Left renal pelvis (tissue), 4 donors: ENCODE results near the gene PLEKHG2. TPM values are rescaled to one million over a fixed set of nuclear protein-coding genes. Genes with fewer than 3 reads are reported as not detected.

Experiments
- DNase-seq, 4 donors: peaks; one replicate each; pipeline ENCODE4 v3.0.0-alpha.2; 2013; ENCODE audit warnings: low read depth in 4 of 4, low spot score in 3 of 4
- polyA plus RNA-seq, 4 donors: library from polyadenylated mRNA; unstranded; fragments of 120-200 nt; gene quantifications; one replicate each; pipeline ENCODE4 v1.2.1, GENCODE V29; 2013; ENCODE audit not compliant: insufficient read length in 4 of 4

PLEKHG2 gene
- polyA plus RNA-seq, 4 donors = 67.3 to 130 (median 90.1) TPM

DNA sequence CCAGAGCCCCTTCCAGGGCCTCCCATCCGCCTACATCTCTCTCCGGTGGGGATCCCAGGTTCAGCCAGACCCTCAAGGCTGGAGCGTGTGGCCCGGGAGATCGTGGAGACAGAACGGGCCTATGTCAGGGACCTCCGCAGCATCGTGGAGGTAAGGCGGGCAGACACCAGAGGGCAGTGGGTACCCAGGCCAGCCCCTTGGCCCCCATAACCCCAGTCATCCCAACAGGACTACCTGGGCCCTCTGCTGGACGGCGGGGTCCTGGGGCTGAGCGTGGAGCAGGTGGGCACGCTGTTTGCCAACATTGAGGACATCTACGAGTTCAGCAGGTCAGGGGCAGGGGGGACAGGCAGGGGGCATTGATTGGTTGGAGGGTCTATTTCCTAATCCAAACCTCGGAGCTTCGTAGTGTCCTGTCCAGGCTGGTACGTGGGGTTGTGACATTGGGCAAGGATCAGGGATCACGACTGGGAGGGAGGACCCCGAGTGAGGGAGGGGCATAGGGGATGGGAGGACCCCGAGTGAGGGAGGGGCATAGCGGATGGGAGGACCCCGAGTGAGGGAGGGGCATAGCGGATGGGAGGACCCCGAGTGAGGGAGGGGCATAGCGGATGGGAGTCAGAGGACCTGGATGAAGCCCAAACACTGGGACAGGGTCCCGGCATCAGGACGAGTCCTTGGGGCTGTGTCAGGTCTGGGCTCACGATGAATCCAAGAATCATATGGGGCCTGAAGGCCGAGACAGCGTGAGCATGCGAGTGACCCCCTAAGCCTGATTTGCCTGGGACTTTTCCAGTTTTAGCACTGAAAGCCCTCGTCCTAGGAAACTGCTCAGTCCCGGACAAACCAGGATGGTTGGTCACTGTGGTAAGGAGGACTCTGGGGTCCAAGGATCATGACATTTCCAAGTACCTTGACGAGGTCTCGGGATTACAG lies 2.9 kb downstream of the PLEKHG2 start:
- DNase-seq = no peak

DNA sequence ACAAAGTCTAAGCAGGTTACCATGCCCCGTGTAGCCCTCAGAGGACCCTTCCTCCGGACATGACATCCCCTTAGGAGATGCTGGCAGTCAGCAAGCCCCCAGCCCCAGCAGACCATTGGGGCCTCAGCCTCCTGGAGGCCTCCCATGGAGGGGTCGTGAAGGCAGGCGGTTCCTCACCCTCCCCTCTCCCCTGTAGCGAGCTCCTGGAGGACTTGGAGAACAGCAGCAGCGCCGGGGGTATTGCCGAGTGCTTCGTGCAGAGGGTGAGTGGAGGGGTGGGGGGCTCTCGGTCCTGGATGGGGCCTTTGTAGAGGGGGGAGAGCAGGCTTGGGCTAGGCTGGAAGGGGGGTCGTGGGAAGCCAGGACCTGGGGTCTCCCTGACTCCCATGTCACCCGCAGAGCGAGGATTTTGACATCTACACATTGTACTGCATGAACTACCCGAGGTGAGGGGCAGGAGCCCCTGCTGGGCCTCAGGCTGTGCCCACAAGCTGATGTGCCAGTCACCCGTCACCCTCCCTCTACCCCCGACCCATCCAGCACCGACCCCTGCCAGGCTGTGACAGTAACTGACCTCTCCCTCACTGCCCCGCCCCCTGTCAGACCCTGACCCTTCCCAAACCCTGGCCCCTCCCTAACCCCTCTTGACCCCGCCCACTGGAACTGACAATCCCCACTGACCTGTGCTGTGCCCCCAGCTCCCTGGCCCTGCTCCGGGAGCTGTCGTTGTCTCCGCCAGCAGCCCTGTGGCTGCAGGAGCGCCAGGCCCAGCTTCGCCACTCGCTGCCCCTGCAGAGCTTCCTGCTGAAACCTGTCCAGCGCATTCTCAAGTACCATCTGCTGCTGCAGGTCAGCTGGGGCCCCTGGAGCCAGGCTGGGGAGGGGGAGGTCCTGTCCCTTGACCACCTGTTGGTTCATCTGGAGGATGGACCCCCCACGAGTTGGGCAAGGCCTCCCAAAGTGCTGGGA lies 4.0 kb downstream of the PLEKHG2 start:
- DNase-seq = no peak

DNA sequence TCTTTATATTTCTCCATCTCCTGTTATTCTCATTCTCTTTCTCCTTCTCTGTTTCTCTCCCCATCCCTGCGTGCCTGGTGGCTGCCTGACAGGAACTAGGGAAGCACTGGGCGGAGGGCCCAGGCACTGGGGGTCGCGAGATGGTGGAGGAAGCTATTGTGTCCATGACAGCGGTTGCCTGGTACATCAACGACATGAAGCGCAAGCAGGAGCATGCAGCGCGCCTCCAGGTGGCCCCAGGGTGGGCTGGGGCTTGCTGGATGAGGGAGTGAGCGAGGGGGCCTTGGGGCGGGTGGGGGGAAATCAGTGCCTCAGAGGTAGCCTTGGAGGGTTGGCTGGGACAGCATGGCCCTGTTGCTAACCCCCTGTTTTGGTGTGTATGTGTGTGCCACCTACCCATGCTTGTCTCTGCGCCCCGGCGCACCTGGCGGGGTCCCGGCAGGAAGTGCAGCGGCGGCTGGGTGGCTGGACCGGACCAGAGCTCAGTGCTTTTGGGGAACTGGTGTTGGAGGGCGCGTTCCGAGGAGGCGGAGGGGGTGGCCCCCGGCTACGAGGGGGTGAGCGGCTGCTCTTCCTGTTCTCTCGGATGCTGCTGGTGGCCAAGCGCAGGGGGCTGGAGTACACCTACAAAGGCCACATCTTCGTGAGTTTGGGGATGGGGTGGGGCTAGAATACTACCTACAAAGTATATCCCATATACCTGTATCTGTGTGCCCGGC lies 5.2 kb downstream of the PLEKHG2 start:
- DNase-seq = no peak

DNA sequence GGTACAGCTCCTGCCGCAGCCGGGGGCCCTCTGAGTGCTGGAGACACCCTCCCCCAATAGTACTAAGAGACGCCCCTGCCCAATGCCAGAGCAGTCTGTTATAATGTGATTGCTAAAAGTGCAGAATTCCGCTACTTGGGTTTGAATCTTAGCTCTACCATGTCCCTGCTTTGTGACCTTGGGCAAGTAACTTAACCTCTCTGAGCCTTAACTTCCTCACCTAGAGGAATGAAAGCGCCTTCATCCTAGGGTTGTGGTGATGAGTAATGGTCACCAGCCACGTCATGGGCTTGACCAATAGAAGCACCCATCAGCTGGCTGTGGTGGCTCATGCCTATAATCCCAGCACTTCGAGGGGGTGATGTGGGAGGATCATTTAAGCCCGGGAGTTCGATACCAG lies 6.5 kb downstream of the PLEKHG2 start:
- no peak for DNase-seq

DNA sequence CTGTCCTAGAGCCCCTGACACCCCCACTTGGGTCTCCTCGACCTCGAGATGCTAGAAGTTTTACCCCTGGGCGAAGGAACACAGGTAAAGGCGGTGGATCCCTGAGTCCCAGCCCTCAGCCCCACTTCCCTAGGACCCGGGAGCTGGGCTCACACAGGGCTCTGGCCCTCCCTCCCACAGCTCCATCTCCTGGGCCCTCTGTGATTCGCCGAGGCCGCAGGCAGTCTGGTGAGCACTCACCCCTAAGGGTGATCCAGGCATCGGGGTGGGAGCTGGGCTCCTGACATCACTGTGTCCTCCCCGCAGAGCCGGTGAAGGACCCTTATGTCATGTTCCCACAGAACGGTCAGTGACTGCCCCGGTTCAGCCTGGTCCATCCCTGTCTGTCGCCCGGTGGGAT lies 8.3 kb downstream of the PLEKHG2 start:
- no peak for DNase-seq

DNA sequence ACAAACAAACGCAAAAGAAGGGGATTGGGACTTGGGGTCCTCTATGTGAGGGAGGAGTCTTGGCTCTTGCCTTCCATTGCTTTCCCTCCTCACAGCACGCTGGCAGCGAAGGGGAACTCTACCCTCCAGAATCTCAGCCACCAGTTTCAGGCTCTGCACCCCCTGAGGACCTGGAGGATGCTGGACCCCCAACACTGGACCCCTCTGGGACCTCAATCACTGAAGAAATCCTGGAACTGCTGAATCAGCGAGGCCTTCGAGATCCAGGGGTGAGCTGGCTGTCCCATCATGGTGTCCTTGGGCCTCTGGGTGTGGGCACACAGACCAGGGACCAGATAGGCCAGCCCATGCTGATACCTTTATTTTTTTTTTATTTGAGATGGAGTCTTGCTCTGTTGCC lies 9.6 kb downstream of the PLEKHG2 start:
- no peak for DNase-seq

DNA sequence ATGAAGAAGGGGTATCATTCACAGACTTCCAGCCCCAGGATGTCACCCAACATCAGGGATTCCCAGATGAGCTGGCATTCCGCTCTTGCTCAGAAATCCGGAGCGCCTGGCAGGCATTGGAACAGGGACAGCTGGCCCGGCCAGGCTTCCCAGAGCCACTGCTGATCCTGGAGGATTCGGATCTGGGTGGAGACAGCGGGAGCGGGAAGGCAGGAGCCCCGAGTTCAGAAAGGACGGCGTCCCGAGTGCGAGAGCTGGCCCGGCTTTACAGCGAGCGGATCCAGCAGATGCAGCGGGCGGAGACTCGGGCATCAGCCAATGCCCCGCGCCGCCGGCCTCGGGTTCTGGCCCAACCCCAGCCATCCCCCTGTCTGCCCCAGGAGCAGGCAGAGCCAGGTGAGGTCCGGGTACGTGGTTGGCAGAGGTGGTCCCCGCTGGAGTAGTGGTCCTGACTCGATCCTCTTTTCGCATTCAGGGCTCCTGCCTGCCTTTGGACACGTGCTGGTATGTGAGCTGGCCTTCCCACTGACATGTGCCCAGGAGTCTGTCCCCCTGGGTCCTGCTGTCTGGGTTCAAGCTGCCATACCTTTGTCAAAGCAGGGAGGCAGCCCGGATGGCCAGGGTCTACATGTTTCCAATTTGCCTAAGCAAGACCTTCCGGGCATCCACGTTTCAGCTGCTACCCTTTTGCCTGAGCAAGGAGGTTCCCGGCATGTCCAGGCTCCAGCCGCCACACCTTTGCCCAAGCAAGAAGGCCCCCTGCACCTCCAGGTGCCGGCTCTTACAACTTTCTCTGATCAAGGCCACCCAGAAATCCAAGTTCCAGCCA lies 11.0 kb downstream of the PLEKHG2 start:
- no peak for DNase-seq

DNA sequence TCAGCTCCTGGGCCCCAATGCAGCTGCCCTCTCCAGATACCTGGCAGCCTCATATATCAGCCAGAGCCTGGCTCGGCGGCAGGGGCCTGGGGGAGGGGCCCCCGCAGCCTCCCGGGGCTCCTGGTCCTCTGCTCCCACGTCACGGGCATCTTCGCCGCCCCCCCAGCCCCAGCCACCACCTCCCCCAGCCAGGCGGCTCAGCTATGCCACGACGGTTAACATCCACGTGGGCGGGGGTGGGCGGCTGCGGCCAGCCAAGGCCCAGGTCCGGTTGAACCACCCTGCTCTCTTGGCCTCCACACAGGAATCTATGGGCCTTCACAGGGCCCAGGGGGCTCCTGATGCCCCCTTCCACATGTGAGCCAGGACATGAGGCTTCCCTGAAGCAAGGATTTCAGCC lies 12.5 kb downstream of the PLEKHG2 start:
- no peak for DNase-seq

DNA sequence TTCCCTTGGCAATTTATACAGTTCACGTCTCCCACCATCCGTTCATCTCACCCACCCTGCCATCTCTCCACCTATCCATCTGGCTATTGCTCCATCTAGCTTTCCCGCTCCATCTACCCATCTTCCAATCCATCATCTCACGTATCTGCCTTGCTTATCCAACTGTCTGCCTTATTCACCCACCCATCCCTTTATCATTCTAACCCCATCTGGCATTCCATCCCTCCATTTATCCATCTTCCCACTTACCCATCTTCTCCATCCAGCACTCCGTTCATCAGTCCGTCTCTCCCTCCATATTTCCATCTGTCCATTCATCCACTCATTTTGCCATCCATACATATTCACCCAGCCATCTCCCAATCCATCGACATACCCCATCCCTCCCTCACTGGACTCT lies 13.3 kb downstream of the PLEKHG2 start:
- no peak for DNase-seq

DNA sequence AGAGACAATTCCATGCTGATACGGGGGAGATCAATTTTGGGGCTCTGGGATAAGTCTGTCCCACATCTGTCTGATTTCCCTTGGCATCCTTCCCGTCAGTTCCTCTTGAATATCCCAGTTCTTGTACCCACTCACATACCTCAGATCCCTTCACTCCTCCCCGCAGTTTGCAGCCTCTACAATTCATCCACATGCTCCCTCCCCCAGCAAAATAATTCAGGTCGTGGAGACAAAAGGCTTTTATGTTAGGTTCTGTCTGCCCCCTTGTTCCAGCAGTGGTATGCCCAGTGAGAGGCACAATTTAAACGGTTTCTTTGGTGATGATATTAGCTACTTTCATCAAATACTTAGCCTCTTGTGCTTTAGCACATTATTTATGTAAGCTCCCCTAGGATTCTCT lies 13.7 kb downstream of the PLEKHG2 start:
- no peak for DNase-seq

DNA sequence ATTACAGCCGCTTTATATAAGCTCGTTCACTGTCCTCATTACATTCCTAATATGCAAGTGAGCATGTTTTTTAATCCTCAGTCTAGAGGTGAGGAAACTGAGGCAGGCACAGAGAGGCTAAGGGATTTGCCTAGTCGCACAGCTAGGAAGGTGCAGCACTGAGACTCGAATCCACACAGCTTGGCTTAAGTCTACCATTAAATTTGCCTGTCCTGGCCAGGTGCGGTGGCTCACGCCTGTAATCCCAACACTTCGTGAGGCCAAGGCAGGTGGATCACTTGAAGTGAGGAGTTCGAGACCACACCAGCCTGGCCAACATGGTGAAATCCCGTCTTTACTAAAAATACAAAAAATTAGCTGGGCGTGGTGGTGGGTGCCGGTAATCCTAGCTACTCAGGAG lies 15.2 kb downstream of the PLEKHG2 start:
- no peak for DNase-seq

DNA sequence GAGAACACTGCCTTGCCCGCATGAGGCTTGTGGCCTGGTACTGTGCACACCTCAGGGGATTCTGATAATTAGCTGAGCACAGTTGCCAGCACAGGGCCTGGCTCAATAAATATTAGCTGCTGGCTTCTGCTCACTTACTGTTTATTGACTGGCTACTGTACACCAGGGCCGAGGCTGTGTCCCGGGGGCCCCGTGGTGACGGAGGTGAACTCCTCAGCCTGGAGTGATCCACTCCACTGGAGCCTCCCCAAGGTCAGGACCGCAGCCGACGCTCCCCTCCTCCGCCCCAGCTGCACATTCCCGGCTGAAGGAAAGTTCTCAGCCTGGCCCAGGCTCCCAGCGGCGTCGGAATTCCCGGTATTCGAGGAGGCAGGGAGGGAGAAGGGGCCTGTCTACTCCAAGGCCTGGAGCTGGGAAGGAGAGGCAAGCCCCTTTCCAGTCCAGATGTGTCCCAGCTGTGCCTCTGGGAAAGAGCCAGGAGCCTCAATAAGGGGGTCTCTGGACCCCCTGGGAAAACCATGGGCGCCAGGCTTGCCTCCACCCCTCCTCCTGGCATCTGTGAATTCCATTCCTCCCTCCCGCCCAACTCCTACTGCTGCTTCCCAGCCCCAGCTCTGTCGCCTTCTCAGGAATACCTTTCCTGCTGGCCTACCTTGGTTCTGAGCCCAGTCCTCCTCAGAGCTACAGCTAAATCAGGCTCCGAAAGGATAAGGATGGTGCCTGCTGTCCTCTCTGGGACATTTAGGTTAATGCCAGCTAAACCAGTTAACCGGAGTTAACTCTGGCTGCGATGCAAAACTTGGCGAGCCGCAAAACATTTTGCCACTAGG lies 16.0 kb downstream of the PLEKHG2 start:
- peak in 2 of 4 donors; percentile 79 to 83 for DNase-seq

DNA sequence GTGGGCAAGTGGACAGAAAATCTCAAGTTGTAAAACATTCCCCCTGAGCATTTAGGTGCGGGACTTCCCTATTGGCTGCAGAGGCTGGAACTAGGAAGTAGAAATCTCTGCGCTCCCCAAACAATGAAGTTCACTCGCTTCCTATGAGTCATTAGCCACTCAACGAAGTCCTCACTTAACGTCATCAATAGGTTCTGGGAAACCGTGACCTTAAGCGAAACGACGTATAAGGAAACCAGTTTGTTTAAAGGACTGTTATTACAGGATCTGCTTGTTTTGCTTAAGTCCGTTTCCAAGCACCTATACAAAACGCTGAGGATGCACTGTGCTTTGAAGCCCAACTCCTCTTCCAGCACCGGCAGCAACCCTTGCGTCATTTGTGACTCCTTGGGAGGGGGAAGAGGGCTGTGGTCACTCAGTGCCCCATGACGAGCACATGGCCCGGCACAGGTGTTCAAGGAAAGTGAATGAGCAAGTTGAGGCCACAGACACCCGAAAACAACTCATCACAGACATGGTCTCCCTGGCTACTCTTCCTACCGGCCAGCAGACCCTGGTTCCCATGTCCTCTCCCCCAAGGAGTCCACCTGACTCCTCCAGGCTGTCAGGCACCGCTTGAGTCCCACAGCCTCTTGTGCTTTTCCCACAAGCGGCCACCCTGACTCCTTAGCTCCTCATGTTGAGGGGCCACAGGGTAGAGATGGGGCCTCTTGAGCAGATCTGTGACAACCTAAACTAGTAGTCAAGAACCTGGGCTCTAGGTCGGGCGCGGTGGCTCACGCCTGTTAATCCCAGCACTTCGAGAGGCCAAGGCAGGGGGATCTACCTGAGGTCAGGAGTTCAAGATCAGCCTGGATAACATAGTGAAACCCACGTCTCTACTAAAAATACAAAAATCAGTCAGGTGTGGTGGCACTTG lies 18.5 kb downstream of the PLEKHG2 start:
- no peak for DNase-seq

DNA sequence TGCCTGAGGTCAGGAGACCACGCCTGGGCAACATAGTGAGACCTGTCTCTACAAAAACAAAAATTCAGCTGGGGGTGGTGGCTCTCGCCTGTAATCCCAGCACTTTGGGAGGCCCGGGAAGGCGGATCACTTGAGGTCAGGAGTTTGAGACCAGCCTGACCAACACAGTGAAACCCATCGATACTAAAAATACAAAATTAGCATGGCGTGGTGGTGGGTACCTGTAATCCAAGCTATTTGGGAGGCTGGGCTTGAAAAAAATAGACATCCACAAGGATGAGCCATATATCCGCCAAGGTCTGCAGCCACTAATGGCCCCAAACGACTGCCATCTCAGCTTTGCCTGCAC lies 20.2 kb downstream of the PLEKHG2 start:
- DNase-seq = no peak

DNA sequence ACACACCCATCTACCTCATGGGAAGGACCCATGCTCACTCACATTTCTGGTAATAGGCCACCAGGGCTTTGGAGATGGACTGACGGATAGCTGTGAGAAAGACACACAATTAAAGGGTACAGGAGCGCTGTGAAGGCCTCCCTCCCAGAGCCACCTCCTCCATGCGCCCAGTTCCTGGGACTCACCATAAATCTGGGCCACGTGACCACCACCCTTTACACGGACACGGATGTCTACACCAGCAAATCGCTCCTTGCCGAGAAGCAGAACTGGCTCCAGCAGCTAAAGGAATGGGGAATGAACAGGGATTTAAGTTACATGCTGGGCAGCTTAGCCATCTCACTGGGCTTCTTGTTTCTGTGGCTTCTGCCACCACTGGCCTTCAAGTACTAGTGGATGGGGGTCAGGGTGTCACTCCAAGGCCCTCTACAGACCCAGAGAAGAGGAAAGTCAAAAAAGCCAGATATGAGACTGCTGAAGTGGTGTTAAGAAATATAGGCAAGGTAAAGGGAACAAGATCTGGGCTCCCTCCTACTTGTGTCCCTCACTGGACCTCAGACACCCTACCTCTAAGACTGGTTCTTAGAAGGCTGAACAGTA lies 21.1 kb downstream of the PLEKHG2 start:
- no peak for DNase-seq

DNA sequence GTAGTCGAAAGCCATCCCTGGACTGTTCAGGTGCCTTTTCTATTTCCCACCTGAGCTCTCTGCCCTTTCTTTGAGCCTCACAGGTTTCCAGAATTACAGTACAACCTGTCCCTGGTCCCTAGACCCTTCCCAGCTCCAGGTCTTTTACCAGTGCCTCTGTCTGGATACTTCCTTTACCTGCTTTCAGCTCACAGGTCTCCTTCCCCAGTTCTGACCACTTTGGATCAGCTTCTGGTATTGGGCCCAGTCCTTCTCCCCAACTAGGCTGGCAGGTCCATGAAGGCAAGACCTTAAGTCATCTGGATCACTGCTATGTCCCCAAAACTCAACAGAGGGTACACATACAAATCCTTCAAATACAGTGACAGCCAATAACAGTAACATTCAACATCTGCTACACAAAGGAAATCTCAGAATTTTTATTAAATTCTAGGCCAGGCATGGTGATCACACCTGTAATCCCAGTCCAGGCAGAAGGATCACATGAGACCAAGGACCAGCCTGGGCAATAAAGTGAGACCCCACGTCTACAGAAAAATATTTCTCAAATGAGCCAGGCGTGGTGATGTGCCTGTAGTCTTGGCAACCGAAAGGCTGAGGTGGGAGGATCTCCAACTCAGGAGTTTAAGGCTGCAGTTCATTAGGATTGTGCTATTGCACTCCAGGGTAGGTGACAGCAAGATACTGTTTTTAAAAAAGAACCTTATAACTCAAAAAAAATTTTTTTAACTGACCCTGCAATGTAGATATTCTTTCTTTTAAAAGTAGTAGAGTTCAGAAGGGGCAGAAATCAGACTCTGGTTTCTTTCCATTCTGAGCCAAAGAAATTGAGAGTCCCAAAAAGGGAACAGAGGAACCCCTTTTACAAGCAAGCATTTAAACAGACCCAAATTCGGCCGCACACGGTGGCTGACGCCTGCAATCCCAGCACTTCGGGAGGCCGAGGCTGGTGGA lies 21.9 kb downstream of the PLEKHG2 start:
- DNase-seq = no peak
